ENCODE data around the gene ABHD13. TPM values are rescaled to one million over a fixed set of nuclear protein-coding genes. Genes with fewer than 3 reads are reported as not detected.

ABHD13 gene
- total RNA-seq, 2 donors from 2014 or later: 8.0 to 10.2 TPM

GRCh38 chr13:108268466-108269112 lies 50.4 kb downstream of the ABHD13 start:
- peaks cover 2% of the 10 kb centered on the region for H3K4me1 Mint-ChIP-seq
- no peak for TF ChIP-seq CTCF (conservative IDR thresholded peaks at IDR 0.05)
- no peaks in the 10 kb centered on the region for H3K27me3 Mint-ChIP-seq (ENCODE audit: insufficient read depth)
- no peak overlapping the region for H3K27ac ChIP-seq (ENCODE audit: low read depth, low read length)
- no peak overlapping the region for H3K4me3 Mint-ChIP-seq
- no peaks in the 10 kb centered on the region for H3K36me3 ChIP-seq (ENCODE audit: control insufficient read depth, insufficient read depth, low read length)
- H3K36me3 Mint-ChIP-seq (ENCODE audit: low read depth): peaks cover 2% of the 10 kb centered on the region
- H3K4me3 ChIP-seq (ENCODE audit: low read length): no peak overlapping the region
- H3K4me1 ChIP-seq (ENCODE audit: control insufficient read depth, insufficient read depth, low read length): no peaks in the 10 kb centered on the region
- WGBS, 2 experiments (ENCODE audit: insufficient coverage in 1 of 2, insufficient read length in 1 of 2): 73 to 90% methylated on average over 2 to 4 of the region's 4 CpGs
- H3K9me3 ChIP-seq (ENCODE audit: control insufficient read depth, low read length): no peaks in the 10 kb centered on the region
- no peaks in the 10 kb centered on the region for H3K9me3 Mint-ChIP-seq
- no peak for DNase-seq
- H3K27me3 ChIP-seq (ENCODE audit: control insufficient read depth, insufficient read depth, low read length, poor library complexity, severe bottlenecking): no peaks in the 10 kb centered on the region
- no peak overlapping the region for H3K27ac Mint-ChIP-seq
- H3K9ac ChIP-seq (ENCODE audit: extremely low read depth, low read length, poor library complexity, severe bottlenecking): no peak overlapping the region

- no peak within 1 kb of the TSS for H3K27ac ChIP-seq (ENCODE audit: low read depth, low read length)
- 55 to 70% methylated on average over 8 to 16 of the region's 16 CpGs for WGBS, 2 experiments (ENCODE audit: insufficient coverage in 1 of 2, insufficient read length in 1 of 2)
- no peak within 1 kb of the TSS for H3K4me3 ChIP-seq (ENCODE audit: low read length)
- H3K27me3 ChIP-seq (ENCODE audit: control insufficient read depth, insufficient read depth, low read length, poor library complexity, severe bottlenecking): no peaks in the 10 kb centered on the region
- H3K9ac ChIP-seq (ENCODE audit: extremely low read depth, low read length, poor library complexity, severe bottlenecking): no peak within 1 kb of the TSS
- peak; percentile 63 for TF ChIP-seq CTCF (conservative IDR thresholded peaks at IDR 0.05)
- H3K36me3 ChIP-seq (ENCODE audit: control insufficient read depth, insufficient read depth, low read length): no peaks in the 10 kb centered on the region
- no peaks in the 10 kb centered on the region for H3K4me1 ChIP-seq (ENCODE audit: control insufficient read depth, insufficient read depth, low read length)
- peak; percentile 91 for DNase-seq
- no peaks in the 10 kb centered on the region for H3K27me3 Mint-ChIP-seq (ENCODE audit: insufficient read depth)
- H3K9me3 ChIP-seq (ENCODE audit: control insufficient read depth, low read length): no peaks in the 10 kb centered on the region
- H3K4me3 Mint-ChIP-seq: no peak within 1 kb of the TSS
- peaks cover 2% of the 10 kb centered on the region for H3K36me3 Mint-ChIP-seq (ENCODE audit: low read depth)
- H3K4me1 Mint-ChIP-seq: peaks cover 2% of the 10 kb centered on the region
- H3K27ac Mint-ChIP-seq: no peak within 1 kb of the TSS
- H3K9me3 Mint-ChIP-seq: no peaks in the 10 kb centered on the region
These were observed 51.6 kb downstream of the ABHD13 start, which contains the start of gene TNFSF13B for GRCh38 chr13:108269601-108270328. TSS of gene TNFSF13B (plus strand) at chr13:108269718. CDS start at chr13:108269896, 178 bp downstream.

- WGBS, 2 experiments (ENCODE audit: insufficient coverage in 1 of 2, insufficient read length in 1 of 2): 90% methylated on average over 3 of the region's 3 CpGs; no CpG with 5 or more reads in 1 of the 2 experiments
- no peak for TF ChIP-seq CTCF (conservative IDR thresholded peaks at IDR 0.05)
- no peaks in the 10 kb centered on the region for H3K9me3 Mint-ChIP-seq
- H3K27ac Mint-ChIP-seq: no peak overlapping the region
- no peaks in the 10 kb centered on the region for H3K4me1 ChIP-seq (ENCODE audit: control insufficient read depth, insufficient read depth, low read length)
- H3K27me3 Mint-ChIP-seq (ENCODE audit: insufficient read depth): no peaks in the 10 kb centered on the region
- peaks cover 2% of the 10 kb centered on the region for H3K36me3 Mint-ChIP-seq (ENCODE audit: low read depth)
- peaks cover 2% of the 10 kb centered on the region for H3K4me1 Mint-ChIP-seq
- no peaks in the 10 kb centered on the region for H3K36me3 ChIP-seq (ENCODE audit: control insufficient read depth, insufficient read depth, low read length)
- no peak overlapping the region for H3K9ac ChIP-seq (ENCODE audit: extremely low read depth, low read length, poor library complexity, severe bottlenecking)
- H3K27me3 ChIP-seq (ENCODE audit: control insufficient read depth, insufficient read depth, low read length, poor library complexity, severe bottlenecking): no peaks in the 10 kb centered on the region
- no peaks in the 10 kb centered on the region for H3K9me3 ChIP-seq (ENCODE audit: control insufficient read depth, low read length)
- H3K4me3 ChIP-seq (ENCODE audit: low read length): no peak overlapping the region
- H3K27ac ChIP-seq (ENCODE audit: low read depth, low read length): no peak overlapping the region
- no peak overlapping the region for H3K4me3 Mint-ChIP-seq
- no peak for DNase-seq
These were observed 52.2 kb downstream of the ABHD13 start for GRCh38 chr13:108270442-108270841.

Measured in endodermal cell (in vitro differentiated cells).